GM13977 (cell line): ENCODE data around the gene TTBK2.

Experiments
- DNase-seq: peaks from one replicate; pipeline ENCODE4 v3.0.0; 2012; ENCODE audit warnings: low spot score
- CTCF ChIP-seq: IDR thresholded peaks from 2 replicates; pipeline ENCODE4 v1.5.1; 2012; ENCODE audit warnings: mild to moderate bottlenecking, control low read depth; ENCODE audit not compliant: insufficient read depth; ENCODE audit errors: extremely low read depth, missing control alignments
- in situ Hi-C: fragments of 300-500 bp; cut with MboI; formaldehyde crosslinking; loops from one replicate; pipeline ENCODE4 v1.12.0; 2022; ENCODE audit warnings: low sequenced_read_pairs, low pct_unique_long_range_greater_than_20kb, mixed read lengths, inconsistent platforms; ENCODE audit not compliant: unreplicated experiment

The TTBK2 gene

GRCh38 chr15:42721916-42722315, 198.7 kb downstream of the TTBK2 start:
- no peak for TF ChIP-seq CTCF
- in situ Hi-C loops: no loop called here
- no peak for DNase-seq

GRCh38 chr15:42721016-42721415, 199.6 kb downstream of the TTBK2 start:
- TF ChIP-seq CTCF: no peak
- in situ Hi-C loops: no loop called here

GRCh38 chr15:42720071-42720470, 200.5 kb downstream of the TTBK2 start:
- DNase-seq: no peak
- in situ Hi-C loops: no loop called here
- no peak for TF ChIP-seq CTCF

More at GRCh38 chr15:42721016-42721415, 199.6 kb downstream of the TTBK2 start:
- DNase-seq: no peak

- no peak for DNase-seq
- in situ Hi-C loops: no loop called here
Measured at GRCh38 chr15:42719043-42719442, 201.5 kb downstream of the TTBK2 start.

GRCh38 chr15:42716626-42717025, 204.0 kb downstream of the TTBK2 start:
- no peak for DNase-seq
- no peak for TF ChIP-seq CTCF
- in situ Hi-C loops: no loop called here

More at GRCh38 chr15:42719043-42719442, 201.5 kb downstream of the TTBK2 start:
- TF ChIP-seq CTCF: no peak

GRCh38 chr15:42716125-42716524, 204.5 kb downstream of the TTBK2 start:
- TF ChIP-seq CTCF: no peak
- DNase-seq: no peak
- in situ Hi-C loops: no loop called here

GRCh38 chr15:42712584-42712983, 208.0 kb downstream of the TTBK2 start:
- TF ChIP-seq CTCF: no peak
- in situ Hi-C loops: no loop called here
- no peak for DNase-seq
